CD4-positive, alpha-beta T cell (primary cell): Measurements from ENCODE around the gene TRAPPC2L. TPM values are rescaled to one million over a fixed set of nuclear protein-coding genes. Genes with fewer than 3 reads are reported as not detected.

Experiments used
- ATAC-seq: fragments of 200-7000 bp; cut with Tn5 transposase; one replicate; pipeline ENCODE4 v1.10.0; 2022; ENCODE audit warnings: mild to moderate bottlenecking; ENCODE audit not compliant: poor library complexity
- CTCF ChIA-PET: fragments of 350-600 bp; sonication (Branson Sonifier 250); formaldehyde crosslinking; loops from one replicate; lab custom pipeline; 2021; ENCODE audit warnings: antibody characterized with exemption, inconsistent platforms; lab: Charles Lee
- POLR2A ChIA-PET: fragments of 350-600 bp; sonication (Branson Sonifier 250); formaldehyde crosslinking; loops from one replicate; lab custom pipeline; 2021; ENCODE audit warnings: antibody characterized with exemption, inconsistent platforms; lab: Charles Lee
- DNase-seq, 14 experiments: peaks; one replicate each; pipeline ENCODE4 v3.0.0-alpha.2; 2013 to 2020; ENCODE audit warnings: mixed read lengths in 2 of 14
- H3K27ac ChIP-seq, 2 donors: one replicate each; pipeline versions ENCODE4 v1.5.1 to v1.7.0; 2013; ENCODE audit warnings: low read length in 2 of 2, low read depth in 1 of 2, mild to moderate bottlenecking in 1 of 2
- H3K27me3 ChIP-seq, 2 experiments: 1 replicate in 1 of 2; 2 replicates in 1 of 2; pipeline versions ENCODE4 v1.6.1 to v1.7.0; 2013; ENCODE audit warnings: low read length in 2 of 2, control low read depth in 1 of 2, mild to moderate bottlenecking in 1 of 2, moderate library complexity in 1 of 2; ENCODE audit not compliant: insufficient read depth in 2 of 2, control insufficient read depth in 1 of 2
- H3K36me3 ChIP-seq: one replicate; pipeline ENCODE4 v1.6.1; 2013; ENCODE audit warnings: low read length, control low read depth; ENCODE audit not compliant: insufficient read depth
- H3K4me1 ChIP-seq: one replicate; pipeline ENCODE4 v1.6.1; 2013; ENCODE audit warnings: low read length, control low read depth; ENCODE audit not compliant: insufficient read depth
- H3K4me3 ChIP-seq: one replicate; pipeline ENCODE4 v1.5.1; 2013; ENCODE audit warnings: mild to moderate bottlenecking, low read length, moderate library complexity
- H3K9me3 ChIP-seq, 2 experiments: 1 replicate in 1 of 2; 2 replicates in 1 of 2; pipeline versions ENCODE4 v1.6.1 to v1.7.0; 2013; ENCODE audit warnings: low read length in 2 of 2, mild to moderate bottlenecking in 2 of 2, control low read depth in 1 of 2, moderate library complexity in 1 of 2; ENCODE audit not compliant: control insufficient read depth in 1 of 2, insufficient read depth in 1 of 2
- H3K27ac Mint-ChIP-seq: one replicate; pipeline ENCODE4 v1.8.0; 2020; ENCODE audit warnings: mixed read lengths
- H3K27me3 Mint-ChIP-seq: one replicate; pipeline ENCODE4 v1.8.0; 2021; ENCODE audit warnings: mixed read lengths
- H3K36me3 Mint-ChIP-seq: one replicate; pipeline ENCODE4 v1.8.0; 2021; ENCODE audit warnings: low read depth, mixed read lengths
- H3K4me1 Mint-ChIP-seq: one replicate; pipeline ENCODE4 v1.8.0; 2021; ENCODE audit warnings: low read depth, mixed read lengths
- H3K4me3 Mint-ChIP-seq: one replicate; pipeline ENCODE4 v1.8.0; 2020; ENCODE audit warnings: mild to moderate bottlenecking, mixed read lengths
- H3K9me3 Mint-ChIP-seq: one replicate; pipeline ENCODE4 v1.8.0; 2020; ENCODE audit warnings: mixed read lengths
- intact Hi-C, 2 experiments: fragments of 100-400 bp; cut with DNase I in 1 of 2; cut with micrococcal nuclease in 1 of 2; formaldehyde crosslinking; loops; one replicate each; pipeline versions ENCODE4 v1.15.1 to v1.9.0; 2023 to 2025; cut with DNase I, micrococcal nuclease
- total RNA-seq, 174 experiments: library from RNA in 2 of 174; stranded (reverse) in 2 of 174; gene quantifications; one replicate each; pipeline ENCODE4 v1.2.3 and lab custom pipeline; 2021 to 2026
- TF ChIP-seq, protein P1 (sequence below): fragments of 200-600 bp; IDR thresholded peaks from one replicate; pipeline ENCODE4 v1.8.0; 2022; ENCODE audit warnings: antibody characterized with exemption, mild to moderate bottlenecking

TRAPPC2L gene
- total RNA-seq, 2 experiments from 2014 or later = 48.0 to 48.2 TPM

DNA sequence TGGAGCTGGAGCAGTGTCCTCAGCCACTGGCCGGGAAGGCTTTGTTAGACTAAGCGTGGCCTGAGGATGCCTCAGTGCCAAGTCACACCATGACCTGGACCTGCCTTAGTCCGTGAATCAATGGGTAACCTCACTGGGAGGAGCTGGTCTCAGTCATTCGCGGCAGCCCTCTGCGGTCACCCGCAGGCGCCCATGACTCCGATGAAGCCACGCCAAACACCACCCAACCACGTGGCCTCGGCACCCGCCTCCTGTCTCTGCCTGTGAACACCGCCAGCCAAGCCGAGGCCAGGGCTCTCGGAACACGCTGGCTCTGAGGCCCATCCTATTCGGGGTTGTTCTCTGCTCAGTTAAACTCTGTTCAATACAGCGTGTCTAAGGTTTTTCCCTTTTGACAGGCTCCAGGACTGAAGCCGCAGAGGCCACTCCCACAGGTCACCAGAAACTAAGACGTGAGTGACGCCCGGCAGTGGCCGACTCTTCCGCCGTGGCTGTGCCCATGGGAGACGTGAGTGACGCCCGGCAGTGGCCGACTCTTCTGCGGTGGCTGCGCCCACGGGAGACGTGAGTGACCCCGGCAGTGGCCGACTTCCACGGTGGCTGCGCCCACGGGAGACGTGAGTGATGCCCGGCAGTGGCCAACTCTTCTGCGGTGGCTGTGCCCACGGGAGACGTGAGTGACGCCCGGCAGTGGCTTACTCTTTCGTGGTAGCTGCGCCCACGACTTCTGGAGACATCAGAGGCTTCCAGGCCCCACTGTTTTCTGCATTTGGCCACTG, 26.4 kb downstream of the TRAPPC2L start:
- peaks cover 0 to 9% of the 10 kb centered on the region in 2 experiments for H3K9me3 ChIP-seq
- H3K36me3 ChIP-seq = no peaks in the 10 kb centered on the region
- peaks cover 9% of the 10 kb centered on the region for H3K4me1 ChIP-seq
- CTCF ChIA-PET = no interaction called here
- no peaks in the 10 kb centered on the region for H3K27me3 ChIP-seq
- POLR2A ChIA-PET = no interaction called here
- no peak overlapping the region for H3K4me3 Mint-ChIP-seq
- no peak overlapping the region for H3K27ac Mint-ChIP-seq
- intact Hi-C loops = no loop called here
- no peak for ATAC-seq
- H3K4me1 Mint-ChIP-seq = no peaks in the 10 kb centered on the region
- TF ChIP-seq, protein P1, sequence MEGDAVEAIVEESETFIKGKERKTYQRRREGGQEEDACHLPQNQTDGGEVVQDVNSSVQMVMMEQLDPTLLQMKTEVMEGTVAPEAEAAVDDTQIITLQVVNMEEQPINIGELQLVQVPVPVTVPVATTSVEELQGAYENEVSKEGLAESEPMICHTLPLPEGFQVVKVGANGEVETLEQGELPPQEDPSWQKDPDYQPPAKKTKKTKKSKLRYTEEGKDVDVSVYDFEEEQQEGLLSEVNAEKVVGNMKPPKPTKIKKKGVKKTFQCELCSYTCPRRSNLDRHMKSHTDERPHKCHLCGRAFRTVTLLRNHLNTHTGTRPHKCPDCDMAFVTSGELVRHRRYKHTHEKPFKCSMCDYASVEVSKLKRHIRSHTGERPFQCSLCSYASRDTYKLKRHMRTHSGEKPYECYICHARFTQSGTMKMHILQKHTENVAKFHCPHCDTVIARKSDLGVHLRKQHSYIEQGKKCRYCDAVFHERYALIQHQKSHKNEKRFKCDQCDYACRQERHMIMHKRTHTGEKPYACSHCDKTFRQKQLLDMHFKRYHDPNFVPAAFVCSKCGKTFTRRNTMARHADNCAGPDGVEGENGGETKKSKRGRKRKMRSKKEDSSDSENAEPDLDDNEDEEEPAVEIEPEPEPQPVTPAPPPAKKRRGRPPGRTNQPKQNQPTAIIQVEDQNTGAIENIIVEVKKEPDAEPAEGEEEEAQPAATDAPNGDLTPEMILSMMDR = no peak
- no peak overlapping the region for H3K4me3 ChIP-seq
- no peak overlapping the region for H3K27ac ChIP-seq
- no peaks in the 10 kb centered on the region for H3K36me3 Mint-ChIP-seq
- H3K27me3 Mint-ChIP-seq = no peaks in the 10 kb centered on the region
- DNase-seq = no peak
- no peaks in the 10 kb centered on the region for H3K9me3 Mint-ChIP-seq

GRCh38 chr16:88883946-88884345, 27.0 kb downstream of the TRAPPC2L start:
- Histone ChIP-seq H3K4me3 (no peak overlapping the region), H3K27me3 (no peaks in the 10 kb centered on the region), H3K27ac (no peak overlapping the region), H3K9me3 (peaks cover 0 to 9% of the 10 kb centered on the region in 2 experiments), H3K36me3 (no peaks in the 10 kb centered on the region), H3K4me1 (peaks cover 9% of the 10 kb centered on the region)
- H3K27ac Mint-ChIP-seq = no peak overlapping the region
- TF ChIP-seq, protein P1 = no peak
- intact Hi-C loops = no loop called here
- H3K4me3 Mint-ChIP-seq = no peak overlapping the region
- no peak for ATAC-seq
- ChIA-PET CTCF (no interaction called here), POLR2A (no interaction called here)
- no peaks in the 10 kb centered on the region for H3K36me3 Mint-ChIP-seq
- no peaks in the 10 kb centered on the region for H3K27me3 Mint-ChIP-seq
- H3K9me3 Mint-ChIP-seq = no peaks in the 10 kb centered on the region
- DNase-seq = no peak
- H3K4me1 Mint-ChIP-seq = no peaks in the 10 kb centered on the region

DNA sequence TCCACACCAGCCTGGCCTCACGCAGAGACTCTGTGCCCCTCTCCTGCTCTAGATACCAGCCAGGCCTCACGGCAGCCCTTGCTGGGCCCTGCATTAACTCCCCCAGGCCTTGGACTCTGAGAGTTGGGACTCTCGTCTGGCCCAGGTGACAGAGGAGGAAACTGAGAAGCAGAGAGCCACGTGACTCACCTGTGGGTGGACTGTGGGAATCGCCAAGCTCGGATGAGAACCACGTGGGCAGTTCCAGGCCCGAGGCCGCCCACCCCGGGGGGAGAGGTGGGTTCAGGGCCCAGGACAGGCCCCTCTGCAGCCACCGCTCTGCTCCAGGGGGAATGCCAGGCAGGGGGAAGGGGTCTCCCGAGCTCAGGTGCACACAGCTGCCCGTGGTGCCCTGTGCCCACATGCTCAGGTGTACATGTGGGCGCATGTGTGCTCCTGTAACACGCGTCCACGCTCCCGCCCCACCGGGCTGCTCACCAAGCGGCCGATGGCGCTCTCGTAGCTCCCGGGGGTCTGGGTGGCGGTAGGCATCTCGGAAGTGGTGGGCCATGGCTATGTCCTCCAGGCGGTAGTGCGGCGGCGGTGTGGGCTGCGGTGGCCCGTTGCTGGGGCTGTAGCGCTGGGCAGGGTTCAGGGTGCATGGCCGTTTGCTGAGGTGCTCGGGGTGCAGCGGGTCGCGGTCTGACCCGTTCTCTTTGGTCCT, 27.8 kb downstream of the TRAPPC2L start:
- intact Hi-C loops = no loop called here
- H3K36me3 Mint-ChIP-seq = no peaks in the 10 kb centered on the region
- H3K27ac Mint-ChIP-seq = no peak overlapping the region
- Histone ChIP-seq H3K27ac (no peak overlapping the region), H3K4me3 (no peak overlapping the region), H3K36me3 (no peaks in the 10 kb centered on the region), H3K9me3 (peaks cover 0 to 9% of the 10 kb centered on the region in 2 experiments), H3K4me1 (peaks cover 9% of the 10 kb centered on the region), H3K27me3 (no peaks in the 10 kb centered on the region)
- ATAC-seq (no peak), DNase-seq (no peak)
- H3K27me3 Mint-ChIP-seq = no peaks in the 10 kb centered on the region
- H3K9me3 Mint-ChIP-seq = no peaks in the 10 kb centered on the region
- CTCF ChIA-PET = no interaction called here
- H3K4me3 Mint-ChIP-seq = no peak overlapping the region
- TF ChIP-seq, protein P1 = no peak
- no peaks in the 10 kb centered on the region for H3K4me1 Mint-ChIP-seq
- POLR2A ChIA-PET = no interaction called here
